ENCODE data around the gene ATP5ME.

The ATP5ME gene

GRCh38 chr4:718460-718859 is 44.4 kb upstream of the ATP5ME start:
- CTCF ChIA-PET = interaction anchor here (1.5 kb wide), 1 partner anchor 24 kb away, joined by 6 read pairs; no protein-coding TSS in a partner anchor
- POLR2A ChIA-PET = no interaction called here

DNA sequence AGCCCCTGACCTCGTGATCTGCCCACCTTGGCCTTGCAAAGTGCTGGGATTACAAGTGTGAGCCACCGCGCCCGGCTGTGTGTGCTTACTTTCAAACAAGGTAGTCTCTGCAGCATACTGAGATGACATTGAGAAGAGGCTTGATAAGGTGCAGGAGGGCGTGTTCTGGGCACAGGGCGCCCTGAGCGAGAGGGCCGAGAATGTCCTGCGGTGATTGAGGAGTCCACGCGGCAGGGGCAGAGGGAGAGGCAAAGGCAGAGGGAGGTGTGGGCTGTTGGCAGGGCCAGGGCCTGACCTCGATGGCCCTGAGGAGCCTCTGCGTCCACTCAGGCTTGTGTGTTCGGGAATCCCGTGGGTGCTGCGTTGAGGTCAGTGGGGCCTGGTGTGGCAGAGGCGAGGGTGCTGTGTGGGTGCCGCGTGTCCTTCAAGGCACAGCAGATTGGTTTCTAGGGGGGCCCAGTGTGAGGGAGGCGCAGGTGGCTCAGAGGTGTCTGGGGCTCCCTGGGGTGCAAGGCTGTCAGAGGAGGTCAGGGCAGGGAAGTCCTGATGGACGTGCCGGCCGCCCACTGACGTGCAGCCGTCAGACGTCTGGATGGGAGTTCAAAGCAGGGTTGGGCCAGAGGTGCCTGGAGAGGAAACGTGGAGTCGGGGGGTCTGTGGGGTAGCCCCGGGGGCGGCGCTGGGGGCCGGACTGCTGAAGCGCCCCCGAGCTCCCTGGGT is 43.7 kb upstream of the ATP5ME start:
- H3K4me3 ChIP-seq (ENCODE audit: low read depth, low read length) = no peak overlapping the region
- DNase-seq (ENCODE audit: low read depth, low spot score) = no peak
- ChIA-PET POLR2A (no interaction called here), CTCF (interaction anchor here (1.5 kb wide), 1 partner anchor 25 kb away, joined by 6 read pairs; no protein-coding TSS in a partner anchor)
- TF ChIP-seq, protein P1, sequence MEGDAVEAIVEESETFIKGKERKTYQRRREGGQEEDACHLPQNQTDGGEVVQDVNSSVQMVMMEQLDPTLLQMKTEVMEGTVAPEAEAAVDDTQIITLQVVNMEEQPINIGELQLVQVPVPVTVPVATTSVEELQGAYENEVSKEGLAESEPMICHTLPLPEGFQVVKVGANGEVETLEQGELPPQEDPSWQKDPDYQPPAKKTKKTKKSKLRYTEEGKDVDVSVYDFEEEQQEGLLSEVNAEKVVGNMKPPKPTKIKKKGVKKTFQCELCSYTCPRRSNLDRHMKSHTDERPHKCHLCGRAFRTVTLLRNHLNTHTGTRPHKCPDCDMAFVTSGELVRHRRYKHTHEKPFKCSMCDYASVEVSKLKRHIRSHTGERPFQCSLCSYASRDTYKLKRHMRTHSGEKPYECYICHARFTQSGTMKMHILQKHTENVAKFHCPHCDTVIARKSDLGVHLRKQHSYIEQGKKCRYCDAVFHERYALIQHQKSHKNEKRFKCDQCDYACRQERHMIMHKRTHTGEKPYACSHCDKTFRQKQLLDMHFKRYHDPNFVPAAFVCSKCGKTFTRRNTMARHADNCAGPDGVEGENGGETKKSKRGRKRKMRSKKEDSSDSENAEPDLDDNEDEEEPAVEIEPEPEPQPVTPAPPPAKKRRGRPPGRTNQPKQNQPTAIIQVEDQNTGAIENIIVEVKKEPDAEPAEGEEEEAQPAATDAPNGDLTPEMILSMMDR (IDR thresholded peaks at IDR 0.05; ENCODE audit: insufficient read depth, low read length, missing control alignments) = no peak

More at GRCh38 chr4:718460-718859, 44.4 kb upstream of the ATP5ME start:
- DNase-seq (ENCODE audit: low read depth, low spot score) = no peak
- TF ChIP-seq, protein P1 (IDR thresholded peaks at IDR 0.05; ENCODE audit: insufficient read depth, low read length, missing control alignments) = no peak
- no peak overlapping the region for H3K4me3 ChIP-seq (ENCODE audit: low read depth, low read length)

DNA sequence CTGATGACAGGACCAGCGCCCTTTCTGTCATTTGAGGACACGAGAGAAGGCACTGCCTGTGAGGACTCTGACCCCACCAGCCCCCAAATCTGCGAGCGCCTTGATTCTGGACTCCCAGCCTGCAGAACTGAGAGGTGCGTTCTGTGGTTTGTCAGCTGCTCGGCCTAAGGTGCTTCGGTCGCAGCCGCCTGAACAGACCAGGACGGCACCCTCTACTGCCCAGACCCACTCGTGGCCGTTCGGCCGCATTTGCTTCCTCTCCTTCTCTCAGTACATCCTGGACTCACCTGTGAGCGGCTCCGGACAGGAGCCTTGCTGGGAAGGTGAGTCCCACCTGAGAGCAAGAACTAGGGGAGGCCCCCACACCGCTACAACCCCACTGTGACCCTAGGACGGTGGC is 40.0 kb upstream of the ATP5ME start:
- DNase-seq (ENCODE audit: low read depth, low spot score) = no peak
- ChIA-PET POLR2A (no interaction called here), CTCF (no interaction called here)
- TF ChIP-seq, protein P1 (IDR thresholded peaks at IDR 0.05; ENCODE audit: insufficient read depth, low read length, missing control alignments) = no peak
- H3K4me3 ChIP-seq (ENCODE audit: low read depth, low read length) = no peak overlapping the region

DNA sequence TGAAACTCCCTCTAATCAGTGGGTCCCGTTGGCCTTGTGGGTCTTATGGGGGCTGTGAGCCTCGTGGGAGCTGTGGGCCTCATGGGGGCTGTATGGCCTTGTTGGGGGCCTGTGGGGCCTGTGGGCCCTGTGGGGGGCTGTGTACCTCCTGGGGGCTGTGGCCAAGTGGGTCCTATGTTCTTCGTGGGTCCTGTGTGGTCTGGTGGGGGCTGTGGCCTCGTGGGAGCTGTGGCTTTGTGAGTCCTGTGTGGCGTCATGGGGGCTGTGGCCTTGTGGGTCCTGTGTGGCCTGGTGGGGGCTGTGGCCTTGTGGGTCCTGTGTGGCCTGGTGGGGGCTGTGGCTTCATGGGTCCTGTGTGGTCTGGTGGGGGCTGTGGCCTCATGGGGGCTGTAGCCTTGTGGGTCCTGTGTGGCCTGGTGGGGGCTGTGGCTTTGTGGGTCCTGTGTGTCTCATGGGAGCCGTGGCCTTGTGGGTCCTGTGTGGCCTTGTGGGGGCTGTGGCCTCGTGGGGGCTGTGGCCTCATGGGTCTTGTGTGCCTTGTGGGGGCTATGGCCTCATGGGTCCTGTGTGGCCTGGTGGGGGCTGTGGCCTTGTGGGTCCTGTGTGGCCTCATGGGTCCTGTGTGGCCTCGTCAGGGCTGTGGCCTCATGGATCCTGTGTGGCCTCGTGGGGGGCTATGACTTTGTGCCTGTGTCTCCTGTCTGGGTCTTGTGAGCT is 39.0 kb upstream of the ATP5ME start:
- H3K4me3 ChIP-seq (ENCODE audit: low read depth, low read length) = no peak overlapping the region
- DNase-seq (ENCODE audit: low read depth, low spot score) = no peak
- TF ChIP-seq, protein P1 (IDR thresholded peaks at IDR 0.05; ENCODE audit: insufficient read depth, low read length, missing control alignments) = no peak
- ChIA-PET POLR2A (no interaction called here), CTCF (no interaction called here)

GRCh38 chr4:712093-712492 is 38.0 kb upstream of the ATP5ME start:
- TF ChIP-seq, protein P1 (IDR thresholded peaks at IDR 0.05; ENCODE audit: insufficient read depth, low read length, missing control alignments) = no peak
- DNase-seq (ENCODE audit: low read depth, low spot score) = no peak
- H3K4me3 ChIP-seq (ENCODE audit: low read depth, low read length) = no peak overlapping the region
- CTCF ChIA-PET = no interaction called here
- POLR2A ChIA-PET = no interaction called here

DNA sequence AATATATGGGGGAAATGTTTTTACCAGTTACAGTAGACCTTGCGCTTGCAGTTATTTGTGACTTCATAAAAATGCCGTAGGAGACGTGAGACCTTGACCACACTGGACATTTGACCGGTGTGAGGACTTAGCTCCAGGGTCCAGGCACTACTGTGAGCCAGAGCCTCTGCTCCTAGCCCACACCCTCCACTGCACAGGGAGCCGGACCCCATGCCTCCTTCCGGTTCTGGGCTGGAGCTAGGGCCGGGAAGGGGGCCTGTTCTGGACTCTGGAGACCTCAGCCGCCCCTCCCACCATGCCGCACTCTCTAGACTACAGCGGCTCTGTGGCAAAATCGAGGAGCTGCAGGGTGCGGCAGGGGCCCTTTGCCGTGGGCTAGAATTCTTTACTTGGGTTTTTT is 36.8 kb upstream of the ATP5ME start:
- H3K4me3 ChIP-seq (ENCODE audit: low read depth, low read length) = no peak overlapping the region
- ChIA-PET CTCF (interaction anchor here (1.2 kb wide), 1 partner anchor 31 kb away, joined by 6 read pairs; no protein-coding TSS in a partner anchor), POLR2A (no interaction called here)
- DNase-seq (ENCODE audit: low read depth, low spot score) = no peak
- TF ChIP-seq, protein P1 (IDR thresholded peaks at IDR 0.05; ENCODE audit: insufficient read depth, low read length, missing control alignments) = no peak
